ENCODE measurements around the gene CHTF18. TPM values are rescaled to one million over a fixed set of nuclear protein-coding genes. Genes with fewer than 3 reads are reported as not detected.

CHTF18 gene
- total and polyA plus RNA-seq, 2 donors from 2014 or later, result 4.2 to 16.0 TPM

DNA sequence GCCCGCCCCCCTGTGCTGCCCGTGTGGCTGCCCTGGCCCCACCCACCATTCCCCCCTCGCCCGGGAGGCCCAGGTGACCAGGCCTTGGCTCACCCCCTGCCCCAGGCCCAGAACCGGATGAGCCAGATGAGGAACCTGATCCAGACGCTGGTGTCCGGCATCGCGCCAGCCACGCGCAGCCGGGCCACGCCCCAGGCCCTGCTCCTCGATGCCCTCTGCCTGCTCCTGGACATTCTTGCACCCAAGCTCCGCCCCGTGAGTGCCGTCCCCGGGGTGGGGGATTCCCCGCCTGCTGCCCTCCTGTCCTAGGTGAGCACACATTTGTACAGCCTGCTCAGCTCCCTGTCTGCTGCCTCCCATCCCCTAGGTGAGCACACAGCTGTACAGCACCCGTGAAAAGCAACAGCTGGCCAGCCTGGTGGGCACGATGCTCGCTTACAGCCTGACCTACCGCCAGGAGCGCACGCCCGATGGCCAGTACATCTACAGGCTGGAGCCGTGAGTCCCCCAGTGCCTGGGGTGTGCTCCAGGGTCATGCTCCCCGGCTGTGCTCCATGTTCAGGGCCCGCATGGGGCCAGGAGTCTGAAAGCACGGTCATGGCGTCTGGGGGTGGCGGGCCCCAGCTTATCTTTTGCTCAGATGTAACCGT is 7.3 kb downstream of the CHTF18 start:
- Histone ChIP-seq H3K27me3 (ENCODE audit: control insufficient read depth, insufficient read depth, low read length) (no peaks in the 10 kb centered on the region), H3K4me1 (ENCODE audit: control insufficient read depth in 2 of 3, insufficient read depth in 2 of 3, low read depth in 1 of 3, low read length in 3 of 3) (no peaks in the 10 kb centered on the region), H3K9ac (ENCODE audit: low read length in 3 of 3) (no peak overlapping the region), H3K4me3 (ENCODE audit: low read length in 3 of 3) (no peak overlapping the region), H3K27ac (ENCODE audit: low read depth in 2 of 2, low read length in 2 of 2) (no peak overlapping the region), H3K36me3 (ENCODE audit: control insufficient read depth in 2 of 3, insufficient read depth in 3 of 3, low read length in 3 of 3) (no peaks in the 10 kb centered on the region), H3K9me3 (ENCODE audit: control insufficient read depth in 2 of 3, insufficient read depth in 1 of 3, low read length in 3 of 3) (no peaks in the 10 kb centered on the region)
- intact Hi-C loops (cut with DNase I), result no loop called here
- TF ChIP-seq CTCF (IDR thresholded peaks at IDR 0.05; ENCODE audit: borderline replicate concordance, extremely low read depth, insufficient read depth), result no peak
- no peak for FAIRE-seq
- DNase-seq, result no peak

GRCh38 chr16:796296-797119 is 8.1 kb downstream of the CHTF18 start:
- H3K4me1 ChIP-seq (ENCODE audit: control insufficient read depth in 2 of 3, insufficient read depth in 2 of 3, low read depth in 1 of 3, low read length in 3 of 3), result no peaks in the 10 kb centered on the region
- no peak overlapping the region for H3K27ac ChIP-seq (ENCODE audit: low read depth in 2 of 2, low read length in 2 of 2)
- DNase-seq, result no peak
- no peaks in the 10 kb centered on the region for H3K9me3 ChIP-seq (ENCODE audit: control insufficient read depth in 2 of 3, insufficient read depth in 1 of 3, low read length in 3 of 3)
- no peak overlapping the region for H3K4me3 ChIP-seq (ENCODE audit: low read length in 3 of 3)
- intact Hi-C loops (cut with DNase I), result no loop called here
- H3K36me3 ChIP-seq (ENCODE audit: control insufficient read depth in 2 of 3, insufficient read depth in 3 of 3, low read length in 3 of 3), result no peaks in the 10 kb centered on the region
- H3K27me3 ChIP-seq (ENCODE audit: control insufficient read depth, insufficient read depth, low read length), result no peaks in the 10 kb centered on the region
- H3K9ac ChIP-seq (ENCODE audit: low read length in 3 of 3), result no peak overlapping the region
- TF ChIP-seq CTCF (IDR thresholded peaks at IDR 0.05; ENCODE audit: borderline replicate concordance, extremely low read depth, insufficient read depth), result no peak
- FAIRE-seq, result no peak

GRCh38 chr16:797120-797420 is 8.7 kb downstream of the CHTF18 start:
- Histone ChIP-seq H3K9me3 (ENCODE audit: control insufficient read depth in 2 of 3, insufficient read depth in 1 of 3, low read length in 3 of 3) (no peaks in the 10 kb centered on the region), H3K9ac (ENCODE audit: low read length in 3 of 3) (no peak overlapping the region), H3K27ac (ENCODE audit: low read depth in 2 of 2, low read length in 2 of 2) (no peak overlapping the region), H3K4me3 (ENCODE audit: low read length in 3 of 3) (no peak overlapping the region), H3K27me3 (ENCODE audit: control insufficient read depth, insufficient read depth, low read length) (no peaks in the 10 kb centered on the region), H3K36me3 (ENCODE audit: control insufficient read depth in 2 of 3, insufficient read depth in 3 of 3, low read length in 3 of 3) (no peaks in the 10 kb centered on the region), H3K4me1 (ENCODE audit: control insufficient read depth in 2 of 3, insufficient read depth in 2 of 3, low read depth in 1 of 3, low read length in 3 of 3) (no peaks in the 10 kb centered on the region)
- intact Hi-C loops (cut with DNase I), result no loop called here
- no peak for TF ChIP-seq CTCF (IDR thresholded peaks at IDR 0.05; ENCODE audit: borderline replicate concordance, extremely low read depth, insufficient read depth)
- DNase-seq, result no peak
- FAIRE-seq, result no peak

Data from kidney (tissue), 14 donors.